Activated CD8-positive, alpha-beta memory T cell treated with anti-CD3 and anti-CD28 coated beads for 4 hours (primary cell): Measurements from ENCODE around the gene FCSK.

Experiments
- DNase-seq, 2 donors: peaks; one replicate each; pipeline ENCODE4 v3.0.0-alpha.2; 2020; ENCODE audit warnings: low read depth in 2 of 2

FCSK gene

GRCh38 chr16:70453117-70453891 lies 1.1 kb upstream of the FCSK start:
- DNase-seq: no peak

GRCh38 chr16:70453892-70454221 lies 538 bp upstream of the FCSK start:
- no peak for DNase-seq

GRCh38 chr16:70455910-70456309 lies 1.5 kb downstream of the FCSK start:
- DNase-seq: no peak

GRCh38 chr16:70457446-70458166 lies 3.2 kb downstream of the FCSK start:
- no peak for DNase-seq

- no peak for DNase-seq
Observed at GRCh38 chr16:70460737-70461261, 6.4 kb downstream of the FCSK start.

- no peak for DNase-seq
Observed at GRCh38 chr16:70463235-70463634, 8.8 kb downstream of the FCSK start.

GRCh38 chr16:70465999-70466804 lies 11.8 kb downstream of the FCSK start:
- no peak for DNase-seq

GRCh38 chr16:70466805-70467076 lies 12.3 kb downstream of the FCSK start:
- no peak for DNase-seq

- DNase-seq: no peak
Observed at GRCh38 chr16:70467113-70467512, 12.7 kb downstream of the FCSK start.

- DNase-seq: no peak
Observed at GRCh38 chr16:70467608-70468007, 13.2 kb downstream of the FCSK start.

GRCh38 chr16:70468776-70469525 lies 14.6 kb downstream of the FCSK start:
- DNase-seq: no peak

GRCh38 chr16:70470141-70470926 lies 15.9 kb downstream of the FCSK start:
- no peak for DNase-seq

- no peak for DNase-seq
Observed at GRCh38 chr16:70470927-70471341, 16.5 kb downstream of the FCSK start.

GRCh38 chr16:70472786-70473433 lies 18.5 kb downstream of the FCSK start:
- DNase-seq: no peak

GRCh38 chr16:70473446-70474319 lies 19.3 kb downstream of the FCSK start:
- no peak for DNase-seq

- DNase-seq: no peak
Observed at GRCh38 chr16:70474320-70475053, 20.1 kb downstream of the FCSK start.

- no peak for DNase-seq
Observed at GRCh38 chr16:70475054-70475871, 20.9 kb downstream of the FCSK start.
